ENCODE results near the gene NEK1. TPM values are rescaled to one million over a fixed set of nuclear protein-coding genes. Genes with fewer than 3 reads are reported as not detected.

NEK1 gene
- total RNA-seq, 1 donor from 2014 or later = 15.5 TPM

DNA sequence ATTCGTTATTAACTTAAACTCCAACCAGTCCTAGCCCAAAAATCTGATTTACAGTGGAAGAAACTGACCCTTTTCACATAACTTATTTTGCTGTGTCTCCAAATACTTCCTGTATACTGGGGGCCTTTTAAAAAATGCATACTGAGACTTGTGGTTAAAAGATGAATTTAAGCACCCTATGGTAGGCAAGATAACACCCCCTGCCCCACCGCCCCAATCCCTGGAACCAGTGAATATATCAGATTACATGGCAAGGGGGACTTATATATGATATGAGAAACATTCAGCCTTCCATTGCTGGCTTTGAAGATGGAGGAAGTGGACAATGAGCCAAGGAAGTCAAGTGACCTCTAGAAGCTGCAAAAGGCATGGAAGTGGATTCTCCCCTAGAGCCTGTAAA, 4.9 kb upstream of the NEK1 start:
- Histone ChIP-seq H3K27me3 (ENCODE audit: low read depth) (no peaks in the 10 kb centered on the region), H3K4me3 (no peak overlapping the region), H3K9me3 (replicated peaks) (no peaks in the 10 kb centered on the region), H3K4me1 (peaks cover 43% of the 10 kb centered on the region), H3K27ac (replicated peaks) (no peak overlapping the region), H3K36me3 (no peaks in the 10 kb centered on the region)
- intact Hi-C loops (cut with micrococcal nuclease) = loop anchor here (10.0 kb wide), 1 partner anchor 407 kb away; the partner anchor contains the start of gene MFAP3L
- TF ChIP-seq, protein P1, sequence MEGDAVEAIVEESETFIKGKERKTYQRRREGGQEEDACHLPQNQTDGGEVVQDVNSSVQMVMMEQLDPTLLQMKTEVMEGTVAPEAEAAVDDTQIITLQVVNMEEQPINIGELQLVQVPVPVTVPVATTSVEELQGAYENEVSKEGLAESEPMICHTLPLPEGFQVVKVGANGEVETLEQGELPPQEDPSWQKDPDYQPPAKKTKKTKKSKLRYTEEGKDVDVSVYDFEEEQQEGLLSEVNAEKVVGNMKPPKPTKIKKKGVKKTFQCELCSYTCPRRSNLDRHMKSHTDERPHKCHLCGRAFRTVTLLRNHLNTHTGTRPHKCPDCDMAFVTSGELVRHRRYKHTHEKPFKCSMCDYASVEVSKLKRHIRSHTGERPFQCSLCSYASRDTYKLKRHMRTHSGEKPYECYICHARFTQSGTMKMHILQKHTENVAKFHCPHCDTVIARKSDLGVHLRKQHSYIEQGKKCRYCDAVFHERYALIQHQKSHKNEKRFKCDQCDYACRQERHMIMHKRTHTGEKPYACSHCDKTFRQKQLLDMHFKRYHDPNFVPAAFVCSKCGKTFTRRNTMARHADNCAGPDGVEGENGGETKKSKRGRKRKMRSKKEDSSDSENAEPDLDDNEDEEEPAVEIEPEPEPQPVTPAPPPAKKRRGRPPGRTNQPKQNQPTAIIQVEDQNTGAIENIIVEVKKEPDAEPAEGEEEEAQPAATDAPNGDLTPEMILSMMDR (IDR thresholded peaks at IDR 0.05; ENCODE audit: borderline replicate concordance) = no peak
- no peak for DNase-seq

DNA sequence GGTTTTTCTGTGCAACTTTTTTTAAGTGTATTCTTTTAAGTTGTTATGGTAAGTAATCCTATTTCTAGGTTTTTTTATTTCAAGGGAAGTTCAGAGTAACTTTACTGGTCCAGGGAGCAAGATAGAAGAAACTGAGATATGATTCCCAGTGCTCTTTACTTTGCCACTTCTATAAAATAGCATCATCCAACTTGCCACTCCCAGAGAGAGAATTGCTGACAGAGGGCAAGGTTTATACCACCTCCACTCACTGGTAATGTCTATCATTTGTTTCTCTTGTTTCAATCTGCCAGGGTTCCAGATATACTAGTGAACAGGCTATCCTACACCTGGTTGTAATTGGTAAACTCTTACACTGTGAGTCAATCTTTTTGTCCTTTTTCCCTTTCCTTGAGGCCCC, 4.5 kb upstream of the NEK1 start:
- TF ChIP-seq, protein P1 (IDR thresholded peaks at IDR 0.05; ENCODE audit: borderline replicate concordance) = no peak
- DNase-seq = no peak
- no peak overlapping the region for H3K4me3 ChIP-seq
- intact Hi-C loops (cut with micrococcal nuclease) = loop anchor here (10.0 kb wide), 1 partner anchor 408 kb away; the partner anchor contains the start of gene MFAP3L
- H3K27ac ChIP-seq (replicated peaks) = no peak overlapping the region
- no peaks in the 10 kb centered on the region for H3K36me3 ChIP-seq
- no peaks in the 10 kb centered on the region for H3K27me3 ChIP-seq (ENCODE audit: low read depth)
- H3K9me3 ChIP-seq (replicated peaks) = no peaks in the 10 kb centered on the region
- peaks cover 43% of the 10 kb centered on the region for H3K4me1 ChIP-seq

DNA sequence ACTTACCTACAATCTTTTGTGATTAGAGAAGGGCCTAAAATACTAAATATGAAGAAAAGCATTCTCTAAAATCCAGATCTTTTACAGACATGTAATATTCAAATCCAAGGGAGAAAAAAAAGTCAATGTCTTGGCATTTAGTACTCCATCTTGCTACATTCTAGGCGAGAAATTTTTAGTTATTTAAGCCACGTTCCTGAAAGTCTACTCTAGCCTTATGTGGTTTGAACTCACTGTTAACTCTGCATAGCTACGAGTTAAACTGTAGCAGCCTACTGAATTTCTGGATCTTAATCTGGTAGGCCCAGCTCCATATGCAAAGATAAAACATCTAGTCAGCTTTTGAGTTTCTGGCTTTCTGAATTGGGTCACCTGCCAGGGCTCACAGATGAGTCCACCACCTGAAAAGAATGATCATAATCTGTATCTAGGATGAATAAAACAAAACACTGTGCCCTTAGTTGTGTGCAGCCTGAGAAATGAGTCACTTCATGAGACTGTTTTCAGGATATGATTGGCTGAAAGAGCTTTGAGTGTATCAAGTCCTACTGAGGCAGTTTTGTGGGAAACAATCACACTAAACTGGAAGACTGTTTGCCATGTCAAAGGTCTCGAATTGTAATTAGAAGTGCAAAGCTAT, 3.2 kb upstream of the NEK1 start:
- intact Hi-C loops (cut with micrococcal nuclease) = loop anchor here (10.0 kb wide), 1 partner anchor 409 kb away; the partner anchor contains the start of gene MFAP3L
- DNase-seq = no peak
- no peaks in the 10 kb centered on the region for H3K36me3 ChIP-seq
- H3K27ac ChIP-seq (replicated peaks) = no peak overlapping the region
- peaks cover 43% of the 10 kb centered on the region for H3K4me1 ChIP-seq
- H3K9me3 ChIP-seq (replicated peaks) = no peaks in the 10 kb centered on the region
- TF ChIP-seq, protein P1 (IDR thresholded peaks at IDR 0.05; ENCODE audit: borderline replicate concordance) = no peak
- no peaks in the 10 kb centered on the region for H3K27me3 ChIP-seq (ENCODE audit: low read depth)
- H3K4me3 ChIP-seq = no peak overlapping the region

DNA sequence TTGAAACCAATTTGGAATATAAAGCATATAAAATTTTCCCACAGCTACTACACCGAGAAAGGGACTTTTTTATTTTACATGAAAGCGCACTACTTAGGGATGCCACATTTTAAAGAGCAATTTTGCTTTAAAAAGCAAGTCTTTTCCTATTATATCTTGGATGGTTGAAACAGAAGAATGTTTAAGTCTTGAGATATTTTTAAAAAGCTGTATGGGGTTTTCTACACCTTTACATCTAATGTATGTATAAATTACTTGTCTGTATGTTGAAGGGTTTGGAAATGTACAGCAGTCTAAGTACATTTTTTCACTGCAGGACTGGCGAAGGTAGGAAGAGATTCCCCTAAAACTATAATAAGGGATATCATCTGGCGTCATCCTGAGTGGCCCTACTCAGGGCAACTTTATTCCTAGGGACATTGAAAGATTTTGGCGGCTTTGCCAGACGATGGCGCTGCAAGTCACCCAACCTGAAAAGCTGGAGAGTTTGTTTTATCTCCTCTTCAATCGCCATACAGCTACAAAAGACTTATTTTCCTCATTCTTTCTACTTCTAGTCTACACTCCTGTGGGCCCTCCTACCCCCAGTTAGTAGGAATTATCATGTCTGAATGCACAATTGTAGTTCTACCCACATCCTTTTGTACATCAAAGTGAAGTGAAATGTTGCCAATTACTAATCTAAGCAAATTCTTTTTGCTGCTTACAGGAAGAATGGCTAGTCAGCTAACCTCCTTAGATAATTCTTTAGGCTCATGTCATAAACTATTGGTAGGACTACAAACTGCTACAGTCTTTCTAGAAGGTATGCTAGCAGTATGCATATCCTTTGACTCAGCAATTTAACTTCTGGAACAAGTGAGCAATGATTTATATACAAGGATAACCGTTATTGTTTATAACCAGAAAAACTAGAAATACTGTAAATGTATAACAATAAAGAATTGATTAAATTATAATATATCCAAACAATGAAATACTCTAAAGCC, 782 bp upstream of the NEK1 start:
- H3K4me3 ChIP-seq = peak overlapping the region; percentile 90
- H3K27me3 ChIP-seq (ENCODE audit: low read depth) = no peaks in the 10 kb centered on the region
- no peaks in the 10 kb centered on the region for H3K36me3 ChIP-seq
- intact Hi-C loops (cut with micrococcal nuclease) = loop anchor here (10.0 kb wide), 1 partner anchor 412 kb away; the partner anchor contains the start of gene MFAP3L
- H3K9me3 ChIP-seq (replicated peaks) = no peaks in the 10 kb centered on the region
- peak overlapping the region; percentile 98 for H3K27ac ChIP-seq (replicated peaks)
- DNase-seq = peak; percentile 60
- peaks cover 38% of the 10 kb centered on the region for H3K4me1 ChIP-seq
- TF ChIP-seq, protein P1 (IDR thresholded peaks at IDR 0.05; ENCODE audit: borderline replicate concordance) = peak; percentile 76

DNA sequence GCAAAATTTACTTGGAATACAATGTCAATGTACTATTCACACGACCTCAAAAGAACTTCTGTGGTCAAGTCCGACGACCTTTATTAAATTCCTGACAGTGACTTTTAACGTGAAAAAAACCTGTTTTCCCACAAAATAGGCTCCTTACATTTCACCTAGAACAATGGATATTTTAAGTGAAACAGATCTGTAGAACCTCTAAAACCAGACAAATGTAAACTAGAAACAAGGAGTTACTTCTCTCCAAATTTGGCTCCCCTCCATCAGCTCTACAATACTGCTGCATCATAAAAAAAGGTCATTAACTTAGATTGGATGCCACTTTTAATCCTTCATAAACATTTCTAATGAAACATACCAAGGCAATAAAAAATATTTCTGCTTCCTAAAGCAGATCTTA, 1.2 kb downstream of the NEK1 start:
- peak overlapping the region; percentile 98 for H3K27ac ChIP-seq (replicated peaks)
- intact Hi-C loops (cut with micrococcal nuclease) = loop anchor here (10.0 kb wide), 1 partner anchor 414 kb away; the partner anchor contains the start of gene MFAP3L
- H3K4me1 ChIP-seq = peaks cover 42% of the 10 kb centered on the region
- no peak for DNase-seq
- H3K4me3 ChIP-seq = peak overlapping the region; percentile 90
- TF ChIP-seq, protein P1 (IDR thresholded peaks at IDR 0.05; ENCODE audit: borderline replicate concordance) = no peak
- H3K27me3 ChIP-seq (ENCODE audit: low read depth) = no peaks in the 10 kb centered on the region
- H3K36me3 ChIP-seq = peaks cover 4% of the 10 kb centered on the region
- H3K9me3 ChIP-seq (replicated peaks) = no peaks in the 10 kb centered on the region

Data from left ventricle myocardium inferior (tissue), 1 donor.